Activated CD4-positive, alpha-beta T cell treated with anti-CD3 and anti-CD28 coated beads, Interleukin-2, amount 50 U/mL, for 48 hours (primary cell): Measurements from ENCODE around the gene STK4.
"Not testable (repeated sequence)": the region's sequence is repeated elsewhere in the genome, so short reads cannot be mapped to it uniquely, and the experiment has no call there.

ENCODE experiments used
- DNase-seq, 2 experiments: peaks; one replicate each; pipeline ENCODE4 v3.0.0-alpha.2; 2020

The STK4 gene

GRCh38 chr20:44990425-44990824 is 24.1 kb downstream of the STK4 start:
- peak; percentile 64 to 71 for DNase-seq

- no peak for DNase-seq
Observed at GRCh38 chr20:44990957-44991356, 24.6 kb downstream of the STK4 start.

DNA sequence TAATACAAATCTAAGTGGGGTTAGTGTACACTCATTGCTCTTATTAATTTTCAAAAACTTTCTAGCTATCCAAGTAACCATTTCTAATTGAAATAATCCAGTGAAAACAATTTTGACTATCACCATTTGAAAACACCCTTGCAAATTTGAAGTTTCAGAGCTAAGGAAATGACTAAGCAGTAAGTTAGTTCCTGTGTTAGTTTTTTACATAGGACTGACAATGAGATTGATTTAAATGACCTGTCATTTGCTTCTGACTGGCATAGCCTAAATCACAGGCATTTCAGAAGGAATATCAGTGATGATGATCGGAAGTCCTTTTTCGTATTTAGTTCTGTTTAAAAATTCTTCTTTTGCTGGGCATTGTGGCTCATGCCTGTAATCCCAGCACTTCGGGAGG is 27.0 kb downstream of the STK4 start:
- DNase-seq = no peak

- DNase-seq = no peak
Observed at GRCh38 chr20:44997171-44997570, 30.9 kb downstream of the STK4 start.

DNA sequence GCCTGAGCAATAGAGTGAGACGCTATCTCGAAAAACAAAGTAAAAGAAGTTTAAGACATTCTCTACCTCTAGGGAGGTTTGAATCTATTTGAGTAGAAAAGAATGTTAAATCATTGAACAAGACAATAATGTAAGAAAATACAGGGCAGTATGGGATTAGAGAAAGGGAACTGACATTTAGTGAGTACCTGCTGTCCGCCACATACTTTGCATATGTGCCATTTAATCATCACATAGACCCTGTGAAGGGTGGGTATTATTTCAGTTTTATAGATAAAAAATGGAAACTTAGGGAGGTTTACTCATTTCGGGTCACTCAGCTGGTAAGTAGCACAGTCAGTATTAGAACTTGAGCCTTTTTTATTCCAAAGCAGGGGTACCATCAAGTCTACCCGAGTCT is 31.4 kb downstream of the STK4 start:
- no peak for DNase-seq

DNA sequence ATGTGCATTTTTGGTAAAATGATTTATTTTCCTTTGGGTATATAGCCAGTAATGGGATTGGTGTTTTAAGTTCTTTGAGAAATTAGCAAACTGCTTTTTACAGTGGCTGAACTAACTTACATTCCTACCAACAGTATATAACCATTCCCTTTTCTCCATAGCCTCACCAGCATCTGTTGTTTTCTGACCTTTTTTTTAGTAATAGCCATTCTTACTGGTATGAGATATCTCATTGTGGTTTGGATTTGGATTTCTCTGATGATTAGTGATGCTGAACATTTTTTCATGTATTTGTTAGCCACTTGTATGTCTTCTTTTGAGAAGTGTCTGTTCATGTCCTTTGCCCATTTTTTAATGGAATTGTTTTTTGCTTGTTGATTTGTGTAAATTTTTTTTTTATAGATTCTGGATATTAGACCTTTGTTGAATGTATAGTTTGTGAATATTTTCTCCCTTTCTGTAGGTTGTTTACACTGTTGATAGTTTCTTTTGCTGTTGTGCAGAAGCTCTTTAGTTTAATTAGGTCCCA is 42.3 kb downstream of the STK4 start:
- no peak for DNase-seq

DNA sequence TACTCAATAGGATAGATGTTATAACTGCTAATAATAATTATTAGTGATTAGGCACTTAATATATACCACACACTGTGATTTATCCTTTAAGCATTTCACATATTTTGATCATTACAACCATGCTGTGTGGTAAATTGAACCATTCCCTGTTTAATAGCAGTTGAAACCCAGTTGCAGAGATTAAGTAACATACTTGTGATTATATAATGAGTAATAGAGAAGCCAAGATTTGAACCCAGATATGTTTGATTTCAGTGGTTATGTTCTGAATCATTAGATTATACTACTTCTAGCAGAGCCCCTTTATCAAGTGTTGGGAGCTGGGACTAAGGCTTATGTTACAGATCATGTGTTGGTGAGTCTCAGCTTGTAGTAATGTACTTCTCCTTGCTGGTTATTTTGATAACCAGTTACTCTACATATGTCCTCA is 44.1 kb downstream of the STK4 start:
- no peak for DNase-seq

- DNase-seq = peak; percentile 37 to 56
Observed at GRCh38 chr20:45011108-45011526, 44.8 kb downstream of the STK4 start.

GRCh38 chr20:45012682-45013302 is 46.5 kb downstream of the STK4 start:
- no peak for DNase-seq

DNA sequence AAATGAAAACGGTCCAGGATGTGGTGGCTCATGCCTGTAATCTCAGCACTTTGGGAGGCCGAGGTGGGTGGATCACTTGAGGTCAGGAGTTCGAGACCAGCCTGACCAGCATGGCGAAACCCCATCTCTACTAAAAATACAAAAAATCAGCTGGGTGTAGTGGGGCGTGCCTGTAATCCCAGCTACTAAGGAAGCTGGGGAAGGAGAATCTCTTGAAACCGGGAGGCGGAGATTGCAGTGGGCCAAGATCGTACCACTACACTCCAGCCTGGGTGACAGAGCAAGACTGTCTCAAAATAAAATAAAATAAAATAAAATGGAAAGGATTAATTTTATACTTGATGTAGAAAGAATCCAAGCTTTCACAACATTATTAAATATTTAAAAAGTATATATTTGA is 47.8 kb downstream of the STK4 start:
- not testable (repeated sequence) for DNase-seq

DNA sequence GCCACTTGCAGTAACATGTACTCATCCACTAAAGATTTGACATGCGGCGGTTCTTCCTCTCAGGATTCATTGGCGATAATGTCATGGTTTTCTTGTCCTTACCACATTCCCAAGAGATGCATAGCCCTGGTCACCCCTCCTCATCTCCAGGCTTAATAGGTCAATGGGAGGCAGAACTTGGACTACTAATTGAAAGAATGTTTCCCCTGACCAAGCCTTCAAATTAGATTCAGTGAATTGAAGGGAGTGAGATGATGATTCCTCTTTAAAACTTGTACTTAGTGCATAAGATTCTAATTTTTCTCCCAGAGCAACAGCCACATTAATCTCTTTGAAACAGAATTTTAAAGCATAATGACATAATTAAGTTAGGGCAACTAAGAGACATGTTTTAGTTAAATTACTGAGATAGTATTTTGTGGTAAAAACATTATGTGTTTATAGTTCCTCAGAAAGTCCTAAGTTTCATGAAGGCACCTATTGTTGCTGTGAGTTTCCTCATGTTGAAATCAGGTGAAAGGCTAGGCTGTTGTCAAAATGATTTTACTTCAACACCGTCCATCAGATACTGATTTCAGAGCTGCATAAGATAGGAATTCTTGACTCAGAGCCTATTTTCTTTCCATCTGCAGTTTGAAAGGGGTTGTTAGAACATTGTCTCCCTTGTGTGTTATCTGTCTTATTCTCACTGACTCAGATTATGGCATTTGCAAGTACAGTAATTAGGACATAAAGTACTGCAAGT is 48.5 kb downstream of the STK4 start:
- DNase-seq = no peak

DNA sequence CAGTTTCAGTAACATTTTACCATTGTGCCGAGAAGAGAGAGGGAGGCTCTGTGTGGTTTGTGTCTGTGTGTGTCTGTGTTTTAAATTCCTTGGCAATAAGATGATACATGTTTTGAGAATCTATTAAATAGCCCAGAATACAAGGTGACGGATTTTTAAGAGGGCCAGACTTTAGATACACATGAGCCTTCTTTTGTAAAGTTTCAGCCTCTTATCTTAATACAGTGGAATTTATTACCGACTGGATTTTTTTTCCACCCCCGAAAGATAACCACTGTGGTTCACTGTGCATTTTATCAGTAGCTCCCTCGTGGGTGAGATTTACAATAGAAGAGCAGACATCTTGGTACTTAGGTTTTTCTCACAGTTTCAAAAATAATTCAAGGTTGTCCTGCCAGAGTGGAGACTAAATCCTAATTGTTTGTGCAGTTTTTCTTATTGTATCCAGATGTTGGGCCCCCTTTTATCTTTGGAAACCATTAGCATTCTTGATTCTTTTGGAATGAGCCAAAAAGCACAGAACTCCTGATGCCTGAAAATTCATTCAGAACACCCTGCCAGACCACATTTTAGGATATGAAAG is 49.9 kb downstream of the STK4 start:
- DNase-seq = no peak

DNA sequence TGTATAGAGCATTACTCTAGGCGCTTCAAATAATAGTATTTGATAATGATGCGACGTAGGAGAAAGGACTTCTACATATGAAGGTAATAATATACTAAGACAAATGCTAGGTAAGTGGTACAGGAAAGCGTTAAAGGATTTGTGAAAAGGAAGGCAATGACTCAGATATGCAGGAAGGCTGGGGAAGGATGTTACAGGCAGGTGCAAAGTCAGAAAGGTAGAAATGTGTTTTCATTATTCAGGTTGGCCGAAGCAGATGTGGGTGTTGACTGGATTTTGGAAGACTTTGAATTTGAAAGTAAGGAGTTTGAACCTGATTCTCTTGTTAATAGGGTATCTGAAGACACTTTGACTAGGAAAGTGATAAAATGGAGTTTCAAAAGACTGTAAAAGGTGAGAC is 51.0 kb downstream of the STK4 start:
- no peak for DNase-seq

DNA sequence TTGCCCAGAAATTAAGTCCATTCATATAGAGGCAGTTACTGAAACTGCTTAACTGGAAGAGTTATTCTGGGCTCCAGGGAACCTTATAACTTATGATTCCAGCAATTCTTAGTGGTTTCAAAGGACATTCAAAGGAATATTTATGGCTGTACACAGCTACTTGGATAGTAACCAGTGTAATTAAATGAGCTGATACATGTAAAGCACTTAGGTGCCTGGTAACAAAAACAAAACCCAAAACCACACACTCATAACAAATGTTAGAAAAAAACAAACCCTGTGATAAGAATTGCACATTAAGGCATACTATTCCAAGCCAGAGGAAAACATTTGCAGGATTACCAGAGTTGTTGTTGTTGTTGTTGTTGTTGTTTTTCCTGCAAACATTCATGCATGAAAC is 51.5 kb downstream of the STK4 start:
- DNase-seq = no peak

DNA sequence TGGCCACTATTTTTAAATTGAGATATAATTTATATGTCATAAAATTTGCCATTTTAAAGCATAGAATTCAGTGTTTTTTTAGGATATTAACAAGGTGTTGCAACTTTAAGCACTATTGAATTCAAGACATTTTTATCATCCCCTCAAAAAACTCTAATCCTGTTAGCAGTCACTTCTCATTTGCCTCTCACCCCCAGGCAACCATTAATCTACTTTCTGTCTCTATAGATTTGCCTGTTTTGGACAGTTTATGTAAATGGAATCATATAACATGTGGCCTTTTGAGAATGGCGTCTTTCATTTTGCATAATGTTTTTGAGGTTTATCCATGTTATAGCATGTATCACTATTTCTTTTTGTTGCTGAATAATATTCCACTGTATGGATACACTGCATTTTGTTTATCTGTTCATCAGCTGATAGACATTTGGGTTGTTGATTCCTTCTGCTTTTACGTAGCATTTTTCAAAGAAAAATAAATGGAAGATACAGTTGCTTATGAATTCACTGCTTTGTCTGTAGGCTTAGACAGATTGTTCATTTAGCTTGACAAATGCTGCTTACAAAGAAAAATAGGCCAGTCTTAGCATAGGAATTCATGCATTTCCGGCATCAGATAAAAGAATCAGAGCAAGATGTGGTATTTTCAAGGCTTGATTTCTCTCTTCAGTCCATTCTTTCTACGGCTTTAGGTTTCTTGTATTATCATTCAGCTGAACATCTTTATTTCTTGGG is 52.9 kb downstream of the STK4 start:
- no peak for DNase-seq

- DNase-seq = no peak
Observed at GRCh38 chr20:45019762-45020123, 53.4 kb downstream of the STK4 start.

DNA sequence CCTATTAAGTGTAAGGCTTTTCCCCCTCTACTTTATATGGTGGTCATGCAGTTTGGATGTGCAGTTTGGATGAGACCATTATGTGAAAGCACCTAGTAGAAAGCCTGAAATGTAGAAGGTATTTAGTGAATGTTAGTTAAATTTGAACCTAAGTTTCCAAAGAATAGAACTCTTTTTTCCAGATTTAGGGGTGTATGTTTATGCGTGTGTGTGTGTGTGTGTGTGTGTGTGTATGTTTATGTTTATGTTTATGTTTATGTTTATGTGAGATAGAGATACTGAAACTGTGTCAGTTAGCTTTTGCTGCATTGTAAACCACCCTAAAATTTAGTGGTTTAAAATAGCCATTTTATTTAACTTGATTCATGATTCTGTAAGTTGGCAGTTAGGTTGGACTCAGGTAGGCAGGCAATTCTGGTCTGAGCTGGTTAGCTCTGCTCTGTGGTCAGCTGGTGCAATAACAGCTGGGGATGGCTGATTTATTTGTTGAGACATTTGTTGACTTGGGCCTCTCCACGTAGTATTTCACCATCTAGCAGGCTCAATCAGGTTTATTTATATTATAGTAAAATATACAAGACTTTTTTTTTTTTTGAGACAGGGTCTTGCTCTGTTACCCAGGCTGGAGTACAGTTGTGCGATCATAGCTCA is 54.0 kb downstream of the STK4 start:
- no peak for DNase-seq

- DNase-seq = no peak
Observed at GRCh38 chr20:45021631-45022030, 55.3 kb downstream of the STK4 start.

DNA sequence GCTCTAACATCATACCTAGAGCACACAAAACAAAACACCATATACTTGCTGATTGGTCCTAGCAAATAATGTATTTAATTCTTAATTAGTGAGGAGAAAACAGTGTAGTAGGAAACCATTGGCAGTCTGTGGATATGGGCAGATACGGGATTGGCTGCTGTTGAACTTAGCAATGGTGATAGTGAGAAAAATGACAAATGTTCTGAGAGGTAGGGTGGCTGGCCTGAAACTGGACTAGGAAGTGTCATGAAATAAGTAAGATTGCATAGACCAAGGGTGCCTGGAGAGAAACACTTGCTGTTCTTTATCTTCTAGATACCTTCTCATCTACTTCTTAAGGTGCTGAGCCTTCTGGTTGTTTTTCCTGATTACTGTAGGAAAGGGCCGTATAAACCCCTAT is 56.8 kb downstream of the STK4 start:
- not testable (repeated sequence) for DNase-seq

- no peak for DNase-seq
Observed at GRCh38 chr20:45028424-45029136, 62.3 kb downstream of the STK4 start.

- no peak for DNase-seq
Observed at GRCh38 chr20:45029884-45030283, 63.6 kb downstream of the STK4 start.

GRCh38 chr20:45032276-45032675 is 66.0 kb downstream of the STK4 start:
- no peak for DNase-seq
